Dedifferentiated amniotic fluid mesenchymal stem cell (primary cell): ENCODE data around the gene NLRP12.
"Not testable (repeated sequence)": the region's sequence is repeated elsewhere in the genome, so short reads cannot be mapped to it uniquely, and the experiment has no call there.

ENCODE experiments used
- DNase-seq: peaks from one replicate; pipeline ENCODE4 v3.0.0-alpha.2; 2016; ENCODE audit errors: extremely low spot score

NLRP12 gene

DNA sequence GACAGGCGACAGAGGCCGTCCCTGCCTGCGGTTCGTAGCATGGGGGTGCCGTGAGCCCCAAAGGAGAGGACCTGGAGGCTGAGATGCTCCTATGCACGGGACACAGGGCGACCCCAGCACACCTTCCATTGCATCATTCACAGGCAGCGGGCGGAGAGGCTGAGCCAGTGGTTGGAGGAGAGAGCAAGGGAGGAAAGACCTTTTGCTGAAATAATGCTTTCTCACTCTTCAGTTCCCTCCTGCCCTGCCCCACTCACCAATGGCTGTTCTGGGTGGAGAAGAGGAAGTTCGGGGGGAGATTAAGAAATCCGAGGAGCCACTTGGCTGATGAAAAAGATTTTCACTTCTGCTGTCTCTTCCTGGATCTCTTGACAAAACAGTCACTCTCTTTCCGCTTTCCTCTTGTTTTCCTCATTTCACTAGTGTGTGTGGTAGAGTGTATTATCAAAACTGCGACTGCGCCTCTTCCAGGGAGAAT is at the start of gene NLRP12:
Gene NLRP12, minus strand, starts transcription at position 181 of the 478 bp plus-strand sequence. Its CDS starts 140 bp downstream, at position 41.
- DNase-seq: no peak

DNA sequence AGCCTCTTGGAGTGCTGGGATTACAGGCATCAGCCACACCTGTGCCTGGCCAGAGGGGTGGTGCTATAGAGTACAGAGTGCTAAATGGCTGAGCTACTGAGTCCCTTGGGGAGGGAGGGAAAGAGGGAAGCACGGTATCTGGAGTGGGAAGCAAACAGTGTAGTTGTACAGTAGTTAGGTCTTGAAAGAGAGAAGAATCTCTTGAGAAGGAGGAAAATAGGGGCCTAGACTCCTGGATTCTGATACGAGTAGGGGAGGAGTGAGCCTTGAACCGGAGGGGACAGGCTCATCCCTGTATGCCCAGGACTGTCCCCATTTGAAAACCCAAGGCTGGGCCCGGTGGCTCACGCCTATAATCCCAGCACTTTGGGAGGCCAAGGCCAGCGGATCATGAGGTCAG is 48.6 kb upstream of the NLRP12 start:
- DNase-seq: no peak

DNA sequence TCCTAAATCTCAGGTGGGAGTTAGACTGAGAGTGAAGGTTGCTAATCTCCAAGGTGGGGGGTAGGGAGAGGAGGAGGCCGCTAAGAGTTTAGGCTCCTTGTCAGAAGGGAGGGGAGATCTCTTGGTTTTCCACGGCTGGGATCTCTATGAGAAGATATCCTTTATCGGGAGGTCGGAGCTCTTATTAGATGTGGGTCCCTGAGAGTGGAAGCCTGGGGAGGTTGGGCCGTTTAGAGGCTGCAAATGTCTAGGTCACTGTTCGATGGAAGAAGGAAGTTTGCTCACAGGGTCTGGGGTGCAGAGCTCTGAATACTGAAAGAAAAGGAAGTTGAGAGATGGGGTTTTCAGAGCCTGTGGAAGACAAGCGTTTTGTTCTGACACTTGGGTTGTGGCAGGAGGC is 47.3 kb upstream of the NLRP12 start:
- no peak for DNase-seq

GRCh38 chr19:53870485-53870844 is 46.4 kb upstream of the NLRP12 start:
- no peak for DNase-seq

DNA sequence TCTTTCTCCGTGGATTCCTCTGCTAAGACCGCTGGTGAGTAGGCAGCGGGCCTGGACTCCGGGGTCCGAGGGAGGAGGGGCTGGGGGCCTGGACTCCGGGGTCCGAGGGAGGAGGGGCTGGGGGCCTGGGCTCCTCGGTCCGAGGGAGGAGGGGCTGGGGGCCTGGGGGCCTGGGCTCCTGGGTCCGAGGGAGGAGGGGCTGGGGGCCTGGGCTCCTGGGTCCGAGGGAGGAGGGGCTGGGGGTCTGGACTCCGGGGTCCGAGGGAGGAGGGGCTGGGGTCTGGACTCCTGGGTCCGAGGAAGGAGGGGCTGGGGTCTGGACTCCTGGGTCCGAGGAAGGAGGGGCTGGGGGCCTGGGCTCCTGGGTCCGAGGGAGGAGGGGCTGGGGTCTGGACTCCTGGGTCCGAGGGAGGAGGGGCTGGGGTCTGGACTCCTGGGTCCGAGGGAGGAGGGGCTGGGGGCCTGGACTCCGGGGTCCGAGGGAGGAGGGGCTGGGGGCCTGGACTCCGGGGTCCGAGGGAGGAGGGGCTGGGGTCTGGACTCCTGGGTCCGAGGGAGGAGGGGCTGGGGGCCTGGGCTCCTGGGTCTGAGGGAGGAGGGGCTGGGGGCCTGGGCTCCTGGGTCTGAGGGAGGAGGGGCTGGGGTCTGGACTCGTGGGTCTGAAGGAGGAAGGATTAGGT is 45.8 kb upstream of the NLRP12 start:
- not testable (repeated sequence) for DNase-seq

DNA sequence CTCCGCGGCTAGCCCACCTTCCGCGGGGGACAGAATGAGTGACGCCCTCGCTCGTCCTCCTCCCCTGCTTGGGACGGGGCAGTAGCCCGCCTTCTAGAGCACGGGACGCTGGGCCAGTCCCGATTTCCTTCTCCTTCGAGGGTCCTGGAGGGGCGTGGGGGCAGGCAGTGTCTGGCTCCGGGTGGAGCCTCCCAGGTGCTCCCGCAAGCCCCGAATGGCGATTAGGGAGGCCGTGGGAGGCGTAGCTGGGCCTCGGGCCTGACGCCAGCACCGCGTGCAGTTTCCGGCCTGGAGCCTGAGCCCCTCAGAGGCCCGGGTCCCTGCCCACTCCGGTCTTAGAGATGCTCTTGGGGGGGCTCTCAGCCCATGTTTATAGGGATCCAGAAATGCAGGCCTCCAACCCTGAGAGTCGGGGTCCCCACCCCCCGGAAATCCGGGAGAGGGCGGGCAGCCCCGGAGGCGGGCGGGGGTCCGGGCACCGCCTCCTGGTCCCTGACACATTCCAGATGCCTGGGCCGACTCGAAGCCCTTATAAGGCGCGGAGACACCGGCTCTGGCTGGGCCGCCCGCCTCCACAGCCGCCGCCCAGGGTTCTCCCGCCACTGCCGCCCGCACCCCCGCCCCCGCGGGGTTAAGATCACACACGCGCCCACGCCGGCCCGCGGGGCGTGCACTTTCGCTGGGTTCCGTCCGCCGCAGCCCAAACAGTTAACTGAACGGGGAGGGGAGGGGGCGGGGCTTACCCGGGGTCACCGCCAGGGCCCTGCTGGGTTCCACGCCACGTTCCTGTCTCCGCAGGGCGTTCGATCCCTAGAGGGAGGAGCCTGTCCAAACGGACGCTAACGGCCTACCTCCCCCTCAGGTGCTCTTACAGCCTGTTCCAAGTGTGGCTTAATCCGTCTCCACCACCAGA is 45.0 kb upstream of the NLRP12 start:
- peak; percentile 69 for DNase-seq

DNA sequence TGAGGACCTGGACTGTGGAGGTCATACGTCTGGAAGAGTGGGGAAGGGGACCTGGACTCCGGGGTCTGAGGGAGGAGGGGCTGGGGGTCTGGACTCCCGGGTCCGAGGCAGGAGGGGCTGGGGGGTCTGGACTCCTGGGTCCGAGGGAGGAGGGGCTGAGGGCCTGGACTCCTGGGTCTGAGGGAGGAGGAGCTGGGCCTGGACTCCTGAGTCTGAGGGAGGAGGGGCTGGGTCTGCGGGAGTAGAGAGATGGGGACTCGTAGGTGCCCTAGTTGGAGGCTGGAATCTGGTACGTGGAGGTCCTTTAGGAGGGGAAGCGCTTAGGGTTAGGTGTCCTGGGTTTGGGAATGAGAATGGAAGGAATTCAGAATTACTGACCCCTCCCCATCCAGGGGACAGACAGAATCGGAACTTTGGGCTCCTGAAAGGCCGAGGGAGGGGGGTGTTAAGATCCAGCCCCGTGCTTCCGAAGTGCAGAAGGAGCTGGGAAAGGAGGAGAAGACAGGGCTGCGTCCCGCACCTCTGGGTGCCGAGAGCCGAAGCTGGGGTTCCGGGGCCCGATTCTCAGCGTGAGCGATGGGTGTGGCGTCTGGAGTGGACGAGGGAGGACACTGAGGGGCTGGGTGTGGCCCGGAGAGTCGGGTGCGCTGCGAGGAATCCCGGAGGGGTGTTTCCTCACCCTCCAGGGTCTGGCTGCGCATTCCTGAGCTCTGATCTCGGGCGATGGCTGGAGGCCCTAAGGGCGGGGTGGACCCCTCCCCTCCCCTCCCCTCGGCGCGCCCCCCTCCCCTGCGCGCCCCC is 44.2 kb upstream of the NLRP12 start:
- DNase-seq: peak; percentile 66

DNA sequence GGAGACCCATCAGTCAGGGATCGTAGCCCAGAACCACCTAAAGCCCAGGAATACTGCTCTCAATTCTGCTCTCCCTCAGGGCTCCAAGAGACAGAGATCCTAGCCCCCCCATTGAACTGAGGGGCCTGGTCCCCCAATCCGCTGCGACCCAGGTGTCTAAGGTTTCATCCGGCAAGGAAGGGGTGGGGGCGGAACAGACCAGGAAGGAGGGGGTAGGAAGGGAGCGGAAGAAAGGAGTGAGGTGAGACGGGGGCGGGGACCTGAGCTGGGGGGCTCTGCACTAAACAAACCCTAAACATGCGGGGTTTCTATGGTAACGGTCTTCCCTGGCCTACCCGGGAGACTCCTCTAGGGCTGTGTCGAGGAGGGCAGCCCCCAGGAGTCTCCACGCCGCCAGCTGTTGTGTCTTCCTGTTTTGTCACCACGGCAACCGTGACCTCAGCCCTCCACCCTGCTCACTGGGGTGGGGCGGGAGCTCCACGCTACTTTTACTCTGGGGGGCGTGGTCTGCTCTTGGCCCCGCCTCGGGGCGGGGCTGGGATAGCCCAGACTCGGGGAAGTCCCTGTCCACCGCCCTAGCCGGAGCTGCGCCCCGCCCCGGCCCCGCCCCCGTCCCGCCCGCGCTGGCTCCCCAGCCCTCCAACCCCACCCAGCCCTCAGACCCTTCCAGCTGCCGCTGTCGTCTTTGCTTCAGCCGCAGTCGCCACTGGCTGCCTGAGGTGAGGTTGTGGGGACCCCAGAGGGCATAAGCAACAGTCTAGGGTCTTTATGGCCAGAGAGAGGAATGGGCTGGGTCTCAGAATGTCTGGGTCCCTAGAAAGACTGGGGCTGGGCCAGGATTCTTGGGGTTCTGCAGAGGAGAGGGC is 43.3 kb upstream of the NLRP12 start, which contains the start of gene MYADM:
Gene MYADM, plus strand, starts transcription at position 659 of the 866 bp plus-strand sequence. CDS start 5,647 bp downstream, outside the sequence.
- peak; percentile 98 for DNase-seq

GRCh38 chr19:53866865-53867224 is 42.7 kb upstream of the NLRP12 start:
- no peak for DNase-seq

DNA sequence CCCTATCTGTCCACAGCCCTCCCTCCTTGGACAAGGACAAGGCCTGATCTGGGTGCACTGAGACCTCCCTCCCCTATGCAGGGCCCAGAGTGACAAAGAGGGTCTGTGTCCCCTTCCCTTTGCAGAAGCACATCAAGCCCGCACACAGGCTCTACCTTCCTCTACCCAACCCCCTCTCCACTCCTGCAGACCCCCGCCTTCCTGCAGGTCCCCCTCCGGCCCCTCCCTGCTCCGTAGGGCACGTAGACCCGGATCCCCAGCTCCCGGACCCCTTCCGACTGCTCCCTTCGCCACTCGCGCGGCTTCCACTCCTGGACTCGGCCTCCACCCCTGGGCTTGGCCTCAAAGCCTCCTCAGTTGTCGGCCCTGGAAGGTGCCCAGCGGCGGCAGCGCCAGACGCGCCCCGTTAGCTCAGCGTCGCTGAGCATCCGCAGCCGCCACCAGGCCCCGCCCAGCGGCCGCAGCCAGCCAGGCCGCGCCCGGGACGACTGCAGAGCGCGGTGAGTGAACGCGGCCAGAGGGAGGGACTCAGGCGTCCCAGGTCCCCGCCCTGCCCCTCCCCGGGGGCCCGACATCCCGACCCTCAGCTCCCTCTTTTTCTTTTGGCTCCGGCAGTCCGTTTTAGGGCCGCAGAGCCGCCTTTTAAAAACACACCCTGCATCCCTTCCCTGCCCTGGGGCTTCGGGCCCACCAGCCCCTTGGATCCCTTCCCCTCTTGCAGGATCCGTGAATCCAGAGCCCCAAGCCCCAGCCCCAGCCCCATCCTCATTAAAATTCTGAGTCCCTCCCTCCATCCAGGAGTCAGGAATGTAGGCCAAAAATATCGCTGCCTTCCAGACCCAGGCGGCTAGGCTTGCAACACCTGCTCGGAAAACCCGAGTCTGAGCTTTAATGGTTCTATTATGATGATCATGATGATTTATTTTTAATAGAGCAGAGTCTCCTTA is 42.1 kb upstream of the NLRP12 start:
- peak; percentile 42 for DNase-seq

GRCh38 chr19:53865523-53865917 is 41.4 kb upstream of the NLRP12 start:
- no peak for DNase-seq

DNA sequence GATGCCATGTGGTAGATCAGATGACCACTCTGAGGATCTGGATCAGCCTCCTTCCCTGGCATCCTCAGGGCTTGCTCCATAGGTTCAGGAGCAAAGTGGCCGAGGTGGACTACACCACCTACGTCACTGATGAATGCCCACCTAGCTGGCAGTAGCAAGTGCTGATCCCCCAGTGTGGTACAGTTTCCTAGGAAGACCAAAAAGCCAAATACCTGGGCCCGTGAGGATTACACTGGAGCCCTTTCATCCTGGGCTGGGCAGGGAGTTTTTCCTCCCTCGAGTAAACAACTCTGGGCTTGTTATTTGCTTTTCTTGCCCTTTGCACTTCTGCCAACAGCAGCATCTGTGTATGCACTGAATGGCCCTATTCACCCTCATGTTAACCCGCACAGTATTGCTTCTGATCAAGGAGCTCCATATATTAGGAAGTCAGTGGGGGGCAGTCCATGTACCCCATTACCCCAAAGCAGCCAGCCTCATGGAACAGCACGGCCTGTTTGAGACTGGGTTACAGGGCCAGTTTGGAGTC is 40.3 kb upstream of the NLRP12 start:
- no peak for DNase-seq

DNA sequence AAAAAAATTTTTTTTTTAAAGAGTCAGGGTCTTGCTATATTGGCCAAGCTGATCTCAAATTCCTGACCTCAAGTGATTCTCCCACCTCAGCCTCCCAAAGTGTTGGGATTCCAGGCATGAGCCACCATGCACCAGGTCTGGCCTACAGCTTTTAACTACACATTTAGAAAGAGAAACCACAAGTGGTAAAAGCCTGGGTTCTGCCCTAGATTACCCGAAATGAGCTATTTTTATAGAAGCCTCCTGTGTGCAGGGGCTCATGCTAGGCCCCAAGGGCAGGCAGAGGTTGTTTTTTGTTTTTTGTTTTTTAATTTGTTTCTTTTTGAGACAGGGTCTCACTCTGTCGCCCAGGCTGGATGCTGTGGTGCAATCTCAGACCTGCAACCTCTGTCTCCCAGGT is 29.6 kb upstream of the NLRP12 start:
- DNase-seq: no peak

DNA sequence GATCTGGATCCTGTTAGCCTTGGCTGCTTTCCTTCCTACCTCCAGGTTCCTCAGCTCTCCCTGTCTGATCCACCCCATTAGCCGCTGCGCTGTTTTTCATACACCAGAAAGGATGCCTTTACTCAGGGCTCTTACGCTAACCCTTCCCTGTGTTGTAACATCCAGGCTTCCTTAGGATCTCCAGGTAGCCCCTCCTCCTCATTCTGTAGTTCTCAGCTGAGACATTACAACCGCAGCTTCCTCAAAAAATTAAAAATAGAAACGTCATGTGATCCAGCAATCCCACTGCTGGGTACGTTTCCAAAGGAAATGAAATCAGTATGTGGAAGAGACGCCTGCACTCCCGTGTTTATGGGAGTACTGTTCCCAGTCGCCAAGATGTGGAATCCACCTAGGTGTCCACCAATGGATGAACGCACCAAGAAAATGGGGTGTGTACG is 25.1 kb upstream of the NLRP12 start:
- DNase-seq: no peak

- DNase-seq: no peak
Observed at GRCh38 chr19:53847555-53847954, 23.4 kb upstream of the NLRP12 start.

DNA sequence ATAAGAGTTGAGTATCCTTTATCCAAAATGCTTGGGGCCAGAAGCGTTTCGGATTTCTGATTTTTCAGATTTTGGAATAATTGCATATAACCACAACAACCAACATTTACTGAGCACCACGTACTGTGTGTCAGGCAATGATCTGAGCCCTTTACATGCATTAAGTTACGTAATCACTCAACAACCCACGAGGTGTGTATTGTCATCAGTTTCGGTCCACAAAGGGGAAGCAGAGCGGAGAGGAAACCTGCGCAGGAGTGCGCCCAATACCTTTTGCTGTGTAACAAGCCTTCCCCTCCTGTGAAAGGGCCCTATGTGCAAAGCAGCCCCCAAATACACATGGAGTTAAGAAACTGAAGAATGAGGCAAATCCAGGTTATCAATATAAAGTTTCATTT is 20.7 kb upstream of the NLRP12 start:
- no peak for DNase-seq

DNA sequence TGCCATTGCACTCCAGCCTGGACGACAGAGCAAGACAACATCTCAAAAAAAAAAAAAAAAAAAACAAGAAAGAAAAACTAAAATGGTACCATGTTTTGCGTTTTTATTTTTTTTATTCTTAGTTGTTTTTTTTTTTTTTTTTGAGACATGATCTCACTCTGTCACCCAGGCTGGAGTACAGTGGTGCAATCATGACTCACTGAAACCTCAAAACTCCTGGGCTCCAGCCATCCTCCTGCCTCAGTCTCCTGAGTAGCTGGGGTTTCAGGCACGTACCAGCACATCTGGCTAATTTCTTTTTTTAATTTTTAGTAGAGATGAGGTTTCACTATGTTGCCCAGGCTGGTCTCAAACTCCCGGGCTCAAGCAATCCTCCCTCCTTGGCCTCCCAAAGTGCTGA is 16.8 kb upstream of the NLRP12 start:
- DNase-seq: peak; percentile 74

DNA sequence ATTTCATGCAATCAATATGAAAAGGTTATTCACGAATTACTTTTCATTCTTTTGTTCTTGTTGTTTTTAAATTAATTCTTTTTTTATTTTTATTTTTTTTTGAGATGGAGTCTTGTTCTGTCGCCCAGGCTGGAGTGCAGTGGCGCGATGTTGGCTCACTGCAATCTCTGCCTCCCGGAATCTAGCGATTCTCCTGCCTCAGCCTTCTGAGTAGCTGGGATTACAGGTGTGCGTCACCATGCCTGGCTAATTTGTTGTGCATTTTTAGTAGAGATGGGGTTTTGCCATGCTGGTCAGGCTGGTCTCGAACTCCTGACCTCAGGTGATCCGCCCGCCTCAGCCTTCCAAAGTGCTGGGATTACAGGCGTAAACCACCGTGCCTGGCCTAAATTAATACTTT is 16.1 kb upstream of the NLRP12 start:
- DNase-seq: not testable (repeated sequence)

- not testable (repeated sequence) for DNase-seq
Observed at GRCh38 chr19:53838446-53838845, 14.3 kb upstream of the NLRP12 start.

DNA sequence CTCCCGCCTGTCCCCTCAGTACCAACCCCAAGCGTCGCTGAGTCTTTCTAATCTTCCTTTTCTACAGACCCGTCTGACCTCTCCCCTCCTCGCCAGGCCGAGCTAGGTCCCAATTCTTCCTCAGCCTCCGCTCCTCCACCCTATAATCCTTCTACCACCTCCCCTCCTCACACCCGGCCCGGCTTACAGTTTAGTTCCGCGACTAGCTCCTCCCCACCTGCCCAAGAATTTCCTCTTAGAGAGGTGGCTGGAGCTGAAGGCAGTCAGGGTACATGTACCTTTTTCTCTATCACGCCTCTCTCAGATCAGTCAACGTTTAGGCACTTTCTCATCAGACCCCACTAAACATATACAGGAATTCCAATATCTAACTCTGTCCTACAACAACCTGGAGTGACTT is 8.7 kb upstream of the NLRP12 start:
- not testable (repeated sequence) for DNase-seq
